ENCODE measurements around the gene GRAMD1A.

Gene GRAMD1A

GRCh38 chr19:35074426-35075201 is 74.5 kb downstream of the GRAMD1A start:
- DNase-seq (ENCODE audit: low read depth in 2 of 2): no peak

- no peak for DNase-seq (ENCODE audit: low read depth in 2 of 2)
Measured at GRCh38 chr19:35075202-35076025, 75.3 kb downstream of the GRAMD1A start.

DNA sequence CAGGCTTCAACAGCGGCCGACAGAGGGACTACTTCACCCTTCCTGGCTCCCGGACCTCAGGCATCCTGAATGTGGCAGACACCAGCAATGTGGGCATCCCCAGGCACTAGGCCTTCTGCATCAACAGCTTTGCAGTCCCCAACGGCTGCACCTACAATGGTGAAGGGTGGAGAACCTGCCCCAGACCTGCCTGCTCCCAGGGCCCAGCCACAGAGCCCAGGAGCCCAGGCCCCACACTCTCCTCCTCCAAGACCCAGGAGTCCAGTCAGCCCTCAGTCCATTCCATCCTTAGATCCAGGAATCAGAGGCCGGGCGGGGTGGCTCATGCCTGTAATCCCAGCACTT is 75.9 kb downstream of the GRAMD1A start:
- DNase-seq (ENCODE audit: low read depth in 2 of 2): no peak
